CD4-positive, alpha-beta T cell (primary cell): ENCODE data around the gene ATG2A. TPM values are rescaled to one million over a fixed set of nuclear protein-coding genes. Genes with fewer than 3 reads are reported as not detected.
A peak's percentile ranks its signal among the peaks of the same experiment; 100 is the strongest.

Experiments
- ATAC-seq: fragments of 200-7000 bp; cut with Tn5 transposase; one replicate; pipeline ENCODE4 v1.10.0; 2022; ENCODE audit warnings: mild to moderate bottlenecking; ENCODE audit not compliant: poor library complexity
- CTCF ChIA-PET: fragments of 350-600 bp; sonication (Branson Sonifier 250); formaldehyde crosslinking; loops from one replicate; lab custom pipeline; 2021; ENCODE audit warnings: antibody characterized with exemption, inconsistent platforms; lab: Charles Lee
- POLR2A ChIA-PET: fragments of 350-600 bp; sonication (Branson Sonifier 250); formaldehyde crosslinking; loops from one replicate; lab custom pipeline; 2021; ENCODE audit warnings: antibody characterized with exemption, inconsistent platforms; lab: Charles Lee
- DNase-seq, 14 experiments: peaks; one replicate each; pipeline ENCODE4 v3.0.0-alpha.2; 2013 to 2020; ENCODE audit warnings: mixed read lengths in 2 of 14
- H3K27ac ChIP-seq, 2 donors: one replicate each; pipeline versions ENCODE4 v1.5.1 to v1.7.0; 2013; ENCODE audit warnings: low read length in 2 of 2, low read depth in 1 of 2, mild to moderate bottlenecking in 1 of 2
- H3K27me3 ChIP-seq, 2 experiments: 1 replicate in 1 of 2; 2 replicates in 1 of 2; pipeline versions ENCODE4 v1.6.1 to v1.7.0; 2013; ENCODE audit warnings: low read length in 2 of 2, control low read depth in 1 of 2, mild to moderate bottlenecking in 1 of 2, moderate library complexity in 1 of 2; ENCODE audit not compliant: insufficient read depth in 2 of 2, control insufficient read depth in 1 of 2
- H3K36me3 ChIP-seq: one replicate; pipeline ENCODE4 v1.6.1; 2013; ENCODE audit warnings: low read length, control low read depth; ENCODE audit not compliant: insufficient read depth
- H3K4me1 ChIP-seq: one replicate; pipeline ENCODE4 v1.6.1; 2013; ENCODE audit warnings: low read length, control low read depth; ENCODE audit not compliant: insufficient read depth
- H3K4me3 ChIP-seq: one replicate; pipeline ENCODE4 v1.5.1; 2013; ENCODE audit warnings: mild to moderate bottlenecking, low read length, moderate library complexity
- H3K9me3 ChIP-seq, 2 experiments: 1 replicate in 1 of 2; 2 replicates in 1 of 2; pipeline versions ENCODE4 v1.6.1 to v1.7.0; 2013; ENCODE audit warnings: low read length in 2 of 2, mild to moderate bottlenecking in 2 of 2, control low read depth in 1 of 2, moderate library complexity in 1 of 2; ENCODE audit not compliant: control insufficient read depth in 1 of 2, insufficient read depth in 1 of 2
- H3K27ac Mint-ChIP-seq: one replicate; pipeline ENCODE4 v1.8.0; 2020; ENCODE audit warnings: mixed read lengths
- H3K27me3 Mint-ChIP-seq: one replicate; pipeline ENCODE4 v1.8.0; 2021; ENCODE audit warnings: mixed read lengths
- H3K36me3 Mint-ChIP-seq: one replicate; pipeline ENCODE4 v1.8.0; 2021; ENCODE audit warnings: low read depth, mixed read lengths
- H3K4me1 Mint-ChIP-seq: one replicate; pipeline ENCODE4 v1.8.0; 2021; ENCODE audit warnings: low read depth, mixed read lengths
- H3K4me3 Mint-ChIP-seq: one replicate; pipeline ENCODE4 v1.8.0; 2020; ENCODE audit warnings: mild to moderate bottlenecking, mixed read lengths
- H3K9me3 Mint-ChIP-seq: one replicate; pipeline ENCODE4 v1.8.0; 2020; ENCODE audit warnings: mixed read lengths
- CTCF ChIP-seq: fragments of 200-600 bp; IDR thresholded peaks from one replicate; pipeline ENCODE4 v1.8.0; 2022; ENCODE audit warnings: antibody characterized with exemption, mild to moderate bottlenecking
- intact Hi-C, 2 experiments: fragments of 100-400 bp; cut with DNase I in 1 of 2; cut with micrococcal nuclease in 1 of 2; formaldehyde crosslinking; loops; one replicate each; pipeline versions ENCODE4 v1.15.1 to v1.9.0; 2023 to 2025; cut with DNase I, micrococcal nuclease
- total RNA-seq, 174 experiments: library from RNA in 2 of 174; stranded (reverse) in 2 of 174; gene quantifications; one replicate each; pipeline ENCODE4 v1.2.3 and lab custom pipeline; 2021 to 2026

ATG2A gene
- total RNA-seq, 2 experiments from 2014 or later, result 189 to 198 TPM

GRCh38 chr11:64887757-64888405 lies 29.1 kb downstream of the ATG2A start:
- Histone ChIP-seq H3K36me3 (no peaks in the 10 kb centered on the region), H3K4me3 (peak overlapping the region; percentile 4), H3K27me3 (no peaks in the 10 kb centered on the region), H3K4me1 (peaks cover 39% of the 10 kb centered on the region), H3K27ac (peak overlapping the region in 1 of 2 donors; percentile 19), H3K9me3 (no peaks in the 10 kb centered on the region)
- TF ChIP-seq CTCF, result peak; percentile 97
- H3K4me1 Mint-ChIP-seq, result peaks cover 26% of the 10 kb centered on the region
- H3K9me3 Mint-ChIP-seq, result no peaks in the 10 kb centered on the region
- POLR2A ChIA-PET, result interaction anchor here (0.6 to 17.7 kb wide), 4 partner anchors 10 to 109 kb away, joined by 3 to 767 read pairs (median 16); partner anchors contain the start of genes CDC42BPG and EHD1
- no peaks in the 10 kb centered on the region for H3K27me3 Mint-ChIP-seq
- peak overlapping the region; percentile 74 for H3K4me3 Mint-ChIP-seq
- H3K27ac Mint-ChIP-seq, result peak overlapping the region; percentile 75
- intact Hi-C loops, result loop anchor here in 1 of 2 experiments (5.0 kb wide), 1 partner anchor 86 kb away; the partner anchor contains the start of gene MAP4K2
- no peaks in the 10 kb centered on the region for H3K36me3 Mint-ChIP-seq
- ATAC-seq (peak; percentile 87), DNase-seq (peak; percentile 72 to 91 (median 84))
- CTCF ChIA-PET, result interaction anchor here (0.6 to 4.9 kb wide), 14 partner anchors 10 to 445 kb away, joined by 3 to 136 read pairs (median 6); partner anchors contain the start of genes CDC42BPG, DPF2, EHD1 and PPP2R5B

- no peaks in the 10 kb centered on the region for H3K9me3 ChIP-seq
- intact Hi-C loops, result loop anchor here in 1 of 2 experiments (5.0 kb wide), 1 partner anchor 85 kb away; the partner anchor contains the start of gene MAP4K2
- Mint-ChIP-seq H3K4me1 (peaks cover 26% of the 10 kb centered on the region), H3K27ac (peak overlapping the region; percentile 75), H3K36me3 (no peaks in the 10 kb centered on the region), H3K27me3 (no peaks in the 10 kb centered on the region), H3K4me3 (no peak overlapping the region), H3K9me3 (no peaks in the 10 kb centered on the region)
- H3K27ac ChIP-seq, result peak overlapping the region in 1 of 2 donors; percentile 19
- TF ChIP-seq CTCF, result no peak
- no peaks in the 10 kb centered on the region for H3K27me3 ChIP-seq
- CTCF ChIA-PET, result interaction anchor here (1.0 to 4.9 kb wide), 7 partner anchors 9 to 109 kb away, joined by 4 to 136 read pairs (median 20); partner anchors contain the start of genes CDC42BPG, EHD1 and SF1
- no peak for DNase-seq
- H3K4me1 ChIP-seq, result peaks cover 39% of the 10 kb centered on the region
- H3K36me3 ChIP-seq, result no peaks in the 10 kb centered on the region
- no peak overlapping the region for H3K4me3 ChIP-seq
- ATAC-seq, result no peak
- POLR2A ChIA-PET, result interaction anchor here (2.0 to 17.7 kb wide), 2 partner anchors 10 to 30 kb away, joined by 28 to 767 read pairs; partner anchors contain the start of genes CDC42BPG and EHD1
Observed at GRCh38 chr11:64887234-64887756, 29.7 kb downstream of the ATG2A start.

- TF ChIP-seq CTCF, result no peak
- no peaks in the 10 kb centered on the region for H3K9me3 Mint-ChIP-seq
- Histone ChIP-seq H3K4me1 (peaks cover 47% of the 10 kb centered on the region), H3K27me3 (no peaks in the 10 kb centered on the region), H3K4me3 (no peak overlapping the region), H3K27ac (peak overlapping the region in 1 of 2 donors; percentile 51), H3K9me3 (no peaks in the 10 kb centered on the region), H3K36me3 (no peaks in the 10 kb centered on the region)
- DNase-seq (peak in 7 of 14 experiments; percentile 29 to 80 (median 52)), ATAC-seq (peak; percentile 78)
- no peaks in the 10 kb centered on the region for H3K36me3 Mint-ChIP-seq
- intact Hi-C loops, result loop anchor here in 1 of 2 experiments (5.0 kb wide), 1 partner anchor 83 kb away; the partner anchor contains the start of gene MAP4K2
- H3K27ac Mint-ChIP-seq, result peak overlapping the region; percentile 65
- H3K27me3 Mint-ChIP-seq, result no peaks in the 10 kb centered on the region
- POLR2A ChIA-PET, result interaction anchor here (0.6 to 17.7 kb wide), 4 partner anchors 9 to 107 kb away, joined by 3 to 767 read pairs (median 4); partner anchors contain the start of genes CDC42BPG and SF1
- H3K4me3 Mint-ChIP-seq, result peak overlapping the region; percentile 9
- H3K4me1 Mint-ChIP-seq, result peaks cover 36% of the 10 kb centered on the region
- CTCF ChIA-PET, result interaction anchor here (0.9 to 4.9 kb wide), 2 partner anchors 36 to 82 kb away, joined by 3 to 136 read pairs; partner anchors contain the start of genes CDC42BPG and MAP4K2
Observed at GRCh38 chr11:64885367-64886286, 31.4 kb downstream of the ATG2A start.
